Measurements from ENCODE around the gene WDFY1. TPM values are rescaled to one million over a fixed set of nuclear protein-coding genes. Genes with fewer than 3 reads are reported as not detected.

The WDFY1 gene
- total RNA-seq, 1 experiment from 2014 or later, result 66.0 TPM

GRCh38 chr2:223967981-223968380 is 22.8 kb upstream of the WDFY1 start:
- ChIA-PET POLR2A (no interaction called here), CTCF (interaction anchor here (0.9 to 5.0 kb wide), 2 partner anchors 22 to 318 kb away, joined by 3 to 130 read pairs; no protein-coding TSS in a partner anchor)
- DNase-seq (ENCODE audit: low spot score) (no peak), ATAC-seq (no peak)
- TF ChIP-seq E2F5 (CRISPR knock-in tag; IDR thresholded peaks at IDR 0.05) (no peak), TP53 (CRISPR knock-in tag; IDR thresholded peaks at IDR 0.05) (no peak), ZNF423 (CRISPR knock-in tag; IDR thresholded peaks at IDR 0.05) (no peak), ATF2 (CRISPR knock-in tag; IDR thresholded peaks at IDR 0.05; ENCODE audit: borderline replicate concordance, low read depth) (no peak), USF2 (CRISPR knock-in tag; IDR thresholded peaks at IDR 0.05) (no peak), ATF1 (CRISPR knock-in tag; IDR thresholded peaks at IDR 0.05) (no peak), ERG (CRISPR knock-in tag; IDR thresholded peaks at IDR 0.05) (0 out of 2 replicates have a peak, but pooled peaks have one; percentile 17), TEAD4 (CRISPR knock-in tag; IDR thresholded peaks at IDR 0.05) (no peak)
- peaks cover 22% of the 10 kb centered on the region for H3K4me1 Mint-ChIP-seq
- no peak overlapping the region for H3K4me3 Mint-ChIP-seq
- no peaks in the 10 kb centered on the region for H3K9me3 Mint-ChIP-seq
- peak overlapping the region; percentile 14; the same call in 1 of the 2 replicates for H3K27ac Mint-ChIP-seq
- H3K27me3 Mint-ChIP-seq (ENCODE audit: low read depth), result no peaks in the 10 kb centered on the region
- H3K36me3 Mint-ChIP-seq, result peaks cover 27% of the 10 kb centered on the region

- CTCF ChIA-PET, result no interaction called here
- ATAC-seq, result no peak
- H3K4me1 Mint-ChIP-seq, result peaks cover 39% of the 10 kb centered on the region
- TF ChIP-seq TEAD1 (CRISPR knock-in tag; IDR thresholded peaks at IDR 0.05) (no peak), ATF6 (CRISPR knock-in tag; IDR thresholded peaks at IDR 0.05) (no peak), IRF2 (CRISPR knock-in tag; IDR thresholded peaks at IDR 0.05; ENCODE audit: borderline replicate concordance, low read depth) (no peak), ARID4B (CRISPR knock-in tag; IDR thresholded peaks at IDR 0.05; ENCODE audit: borderline replicate concordance) (no peak), NFYB (CRISPR knock-in tag; conservative IDR thresholded peaks at IDR 0.05; ENCODE audit: low read depth) (no peak), GABPB1 (CRISPR knock-in tag; IDR thresholded peaks at IDR 0.05) (no peak), JUN (CRISPR knock-in tag; IDR thresholded peaks at IDR 0.05) (no peak), MAX (CRISPR knock-in tag; IDR thresholded peaks at IDR 0.05) (no peak), MXD4 (CRISPR knock-in tag; IDR thresholded peaks at IDR 0.05; ENCODE audit: borderline replicate concordance) (no peak), USF1 (CRISPR knock-in tag; IDR thresholded peaks at IDR 0.05) (no peak), ZNF317 (CRISPR knock-in tag; IDR thresholded peaks at IDR 0.05; ENCODE audit: borderline replicate concordance, low read depth) (no peak), SMAD4 (CRISPR knock-in tag; IDR thresholded peaks at IDR 0.05) (no peak), ETV6 (CRISPR knock-in tag; IDR thresholded peaks at IDR 0.05) (no peak), TCF7 (CRISPR knock-in tag; IDR thresholded peaks at IDR 0.05; ENCODE audit: low read depth) (no peak), EMX1 (CRISPR knock-in tag; IDR thresholded peaks at IDR 0.05) (no peak), NFATC4 (CRISPR knock-in tag; IDR thresholded peaks at IDR 0.05) (no peak), ZNF219 (CRISPR knock-in tag; IDR thresholded peaks at IDR 0.05; ENCODE audit: borderline replicate concordance) (no peak)
Observed at GRCh38 chr2:223959688-223960087, 14.6 kb upstream of the WDFY1 start.

More at GRCh38 chr2:223959688-223960087, 14.6 kb upstream of the WDFY1 start:
- H3K27ac Mint-ChIP-seq, result peak overlapping the region; percentile 25; the same call in 1 of the 2 replicates
- H3K4me3 Mint-ChIP-seq, result peak overlapping the region; percentile 21; the same call in 1 of the 2 replicates
- H3K27me3 Mint-ChIP-seq (ENCODE audit: low read depth), result no peaks in the 10 kb centered on the region; the same call in 1 of the 2 replicates
- POLR2A ChIA-PET, result no interaction called here
- no peak for DNase-seq (ENCODE audit: low spot score)
- H3K9me3 Mint-ChIP-seq, result no peaks in the 10 kb centered on the region
- H3K36me3 Mint-ChIP-seq, result peaks cover 36% of the 10 kb centered on the region
